ENCODE measurements around the gene BMPER. TPM values are rescaled to one million over a fixed set of nuclear protein-coding genes. Genes with fewer than 3 reads are reported as not detected.

The BMPER gene
- total RNA-seq, 1 donor from 2014 or later: 7.4 TPM

DNA sequence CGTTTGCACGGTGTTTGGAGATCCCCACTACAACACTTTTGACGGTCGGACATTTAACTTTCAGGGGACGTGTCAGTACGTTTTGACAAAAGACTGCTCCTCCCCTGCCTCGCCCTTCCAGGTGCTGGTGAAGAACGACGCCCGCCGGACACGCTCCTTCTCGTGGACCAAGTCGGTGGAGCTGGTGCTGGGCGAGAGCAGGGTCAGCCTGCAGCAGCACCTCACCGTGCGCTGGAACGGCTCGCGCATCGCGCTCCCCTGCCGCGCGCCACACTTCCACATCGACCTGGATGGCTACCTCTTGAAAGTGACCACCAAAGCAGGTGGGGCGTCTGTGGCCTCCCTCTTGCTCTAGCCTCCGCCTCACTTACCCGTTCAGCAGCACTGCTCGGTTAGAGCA lies 173.5 kb downstream of the BMPER start:
- intact Hi-C loops (cut with DNase I): no loop called here
- no peak overlapping the region for H3K27ac ChIP-seq
- no peaks in the 10 kb centered on the region for H3K27me3 ChIP-seq (ENCODE audit: low read depth)
- H3K36me3 ChIP-seq: no peaks in the 10 kb centered on the region
- ATAC-seq: peak in 1 of 2 donors; percentile 27
- no peaks in the 10 kb centered on the region for H3K4me1 ChIP-seq
- H3K9me3 ChIP-seq: no peaks in the 10 kb centered on the region
- TF ChIP-seq, protein P1, sequence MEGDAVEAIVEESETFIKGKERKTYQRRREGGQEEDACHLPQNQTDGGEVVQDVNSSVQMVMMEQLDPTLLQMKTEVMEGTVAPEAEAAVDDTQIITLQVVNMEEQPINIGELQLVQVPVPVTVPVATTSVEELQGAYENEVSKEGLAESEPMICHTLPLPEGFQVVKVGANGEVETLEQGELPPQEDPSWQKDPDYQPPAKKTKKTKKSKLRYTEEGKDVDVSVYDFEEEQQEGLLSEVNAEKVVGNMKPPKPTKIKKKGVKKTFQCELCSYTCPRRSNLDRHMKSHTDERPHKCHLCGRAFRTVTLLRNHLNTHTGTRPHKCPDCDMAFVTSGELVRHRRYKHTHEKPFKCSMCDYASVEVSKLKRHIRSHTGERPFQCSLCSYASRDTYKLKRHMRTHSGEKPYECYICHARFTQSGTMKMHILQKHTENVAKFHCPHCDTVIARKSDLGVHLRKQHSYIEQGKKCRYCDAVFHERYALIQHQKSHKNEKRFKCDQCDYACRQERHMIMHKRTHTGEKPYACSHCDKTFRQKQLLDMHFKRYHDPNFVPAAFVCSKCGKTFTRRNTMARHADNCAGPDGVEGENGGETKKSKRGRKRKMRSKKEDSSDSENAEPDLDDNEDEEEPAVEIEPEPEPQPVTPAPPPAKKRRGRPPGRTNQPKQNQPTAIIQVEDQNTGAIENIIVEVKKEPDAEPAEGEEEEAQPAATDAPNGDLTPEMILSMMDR (IDR thresholded peaks at IDR 0.05): no peak
- DNase-seq: no peak
- no peak overlapping the region for H3K4me3 ChIP-seq

DNA sequence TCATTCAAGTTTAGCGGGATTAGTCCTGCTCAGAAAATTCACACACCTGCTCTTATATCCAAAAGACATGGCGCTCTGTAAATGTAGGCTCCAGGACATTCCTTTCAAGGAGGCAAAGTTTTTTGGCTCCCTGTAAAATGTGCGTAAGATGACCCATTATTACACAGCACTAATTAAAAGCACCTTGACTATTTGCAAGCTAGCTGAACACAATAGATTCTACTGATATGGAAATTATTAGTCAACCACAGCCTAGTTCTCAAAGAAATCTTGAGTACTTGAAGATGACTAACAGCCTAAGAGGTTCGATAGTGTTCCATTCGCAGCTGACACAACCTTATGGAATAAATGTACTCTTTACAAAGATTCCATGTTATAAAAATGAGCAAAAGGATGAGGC lies 175.2 kb downstream of the BMPER start:
- H3K27ac ChIP-seq: no peak overlapping the region
- H3K4me3 ChIP-seq: no peak overlapping the region
- no peak for ATAC-seq
- TF ChIP-seq, protein P1 (IDR thresholded peaks at IDR 0.05): no peak
- intact Hi-C loops (cut with DNase I): no loop called here
- H3K9me3 ChIP-seq: no peaks in the 10 kb centered on the region
- no peak for DNase-seq
- no peaks in the 10 kb centered on the region for H3K27me3 ChIP-seq (ENCODE audit: low read depth)
- no peaks in the 10 kb centered on the region for H3K4me1 ChIP-seq
- no peaks in the 10 kb centered on the region for H3K36me3 ChIP-seq

DNA sequence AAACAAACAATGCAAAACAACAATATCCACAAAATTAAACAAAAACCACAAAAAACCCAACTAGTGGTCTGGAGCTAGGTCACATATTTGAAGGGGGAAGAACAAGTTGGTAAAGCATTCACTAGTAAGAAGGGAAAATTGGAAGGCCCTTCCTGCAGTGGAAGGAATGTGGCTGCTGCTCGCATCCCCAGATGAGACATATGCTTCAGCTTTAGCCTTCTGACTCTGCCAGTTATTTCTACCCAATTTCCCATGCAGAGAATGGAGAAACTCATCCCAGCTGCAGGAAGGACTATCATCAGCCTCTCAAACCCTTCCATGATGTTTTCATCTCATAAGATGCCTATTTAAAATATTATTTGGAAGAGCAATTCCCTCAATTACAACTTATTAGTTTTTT lies 176.6 kb downstream of the BMPER start:
- intact Hi-C loops (cut with DNase I): no loop called here
- no peak overlapping the region for H3K4me3 ChIP-seq
- H3K9me3 ChIP-seq: no peaks in the 10 kb centered on the region
- no peak for ATAC-seq
- no peak for DNase-seq
- H3K4me1 ChIP-seq: no peaks in the 10 kb centered on the region
- no peak overlapping the region for H3K27ac ChIP-seq
- H3K36me3 ChIP-seq: no peaks in the 10 kb centered on the region
- H3K27me3 ChIP-seq (ENCODE audit: low read depth): no peaks in the 10 kb centered on the region
- TF ChIP-seq, protein P1 (IDR thresholded peaks at IDR 0.05): no peak

DNA sequence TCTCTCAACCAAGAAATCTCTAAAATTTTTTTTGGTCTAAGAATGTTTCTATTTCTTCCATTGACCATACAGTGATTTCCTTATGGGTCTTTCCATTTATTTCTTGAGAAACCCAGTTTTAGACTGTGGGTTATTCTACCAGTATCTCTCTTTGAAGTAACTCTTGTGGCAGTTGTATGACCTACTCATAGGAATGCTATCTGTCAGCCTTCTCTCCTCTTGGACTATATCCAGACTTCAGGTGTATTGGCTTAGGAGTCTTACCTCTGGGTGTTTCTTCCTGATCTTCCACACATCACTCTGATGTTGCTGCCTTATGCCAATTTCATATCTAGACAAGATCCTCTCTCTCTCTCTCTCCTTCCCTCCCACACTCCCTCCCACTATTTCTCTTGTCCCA lies 178.1 kb downstream of the BMPER start:
- H3K9me3 ChIP-seq: no peaks in the 10 kb centered on the region
- no peak overlapping the region for H3K27ac ChIP-seq

DNA sequence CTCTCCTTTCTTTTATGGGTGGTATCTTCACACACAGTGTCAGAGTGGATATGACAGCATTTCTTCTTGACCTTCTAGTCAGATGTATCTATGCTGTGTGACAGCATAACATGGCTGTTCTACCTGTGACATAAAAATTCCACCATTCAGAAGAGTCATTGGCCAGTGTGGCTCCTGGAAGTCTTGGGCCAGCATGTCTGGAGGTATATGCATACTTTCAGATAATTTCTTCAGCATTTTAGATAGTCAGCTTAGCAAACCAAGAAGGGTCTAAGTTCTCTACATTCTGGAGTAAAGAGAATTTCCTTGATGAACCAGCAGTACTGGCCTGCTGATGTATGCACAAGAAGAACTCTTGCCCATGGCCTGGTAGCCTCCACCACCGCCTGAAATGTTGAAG lies 179.3 kb downstream of the BMPER start:
- Histone ChIP-seq H3K36me3 (no peaks in the 10 kb centered on the region), H3K27ac (no peak overlapping the region), H3K4me3 (no peak overlapping the region), H3K27me3 (ENCODE audit: low read depth) (no peaks in the 10 kb centered on the region), H3K4me1 (no peaks in the 10 kb centered on the region), H3K9me3 (no peaks in the 10 kb centered on the region)
- intact Hi-C loops (cut with DNase I): no loop called here
- ATAC-seq (no peak), DNase-seq (no peak)
- TF ChIP-seq, protein P1 (IDR thresholded peaks at IDR 0.05): no peak

More for the DNA sequence above, 178.1 kb downstream of the BMPER start:
- no peaks in the 10 kb centered on the region for H3K4me1 ChIP-seq
- H3K27me3 ChIP-seq (ENCODE audit: low read depth): no peaks in the 10 kb centered on the region
- H3K4me3 ChIP-seq: no peak overlapping the region
- DNase-seq (no peak), ATAC-seq (no peak)
- intact Hi-C loops (cut with DNase I): no loop called here
- no peaks in the 10 kb centered on the region for H3K36me3 ChIP-seq
- TF ChIP-seq, protein P1 (IDR thresholded peaks at IDR 0.05): no peak

DNA sequence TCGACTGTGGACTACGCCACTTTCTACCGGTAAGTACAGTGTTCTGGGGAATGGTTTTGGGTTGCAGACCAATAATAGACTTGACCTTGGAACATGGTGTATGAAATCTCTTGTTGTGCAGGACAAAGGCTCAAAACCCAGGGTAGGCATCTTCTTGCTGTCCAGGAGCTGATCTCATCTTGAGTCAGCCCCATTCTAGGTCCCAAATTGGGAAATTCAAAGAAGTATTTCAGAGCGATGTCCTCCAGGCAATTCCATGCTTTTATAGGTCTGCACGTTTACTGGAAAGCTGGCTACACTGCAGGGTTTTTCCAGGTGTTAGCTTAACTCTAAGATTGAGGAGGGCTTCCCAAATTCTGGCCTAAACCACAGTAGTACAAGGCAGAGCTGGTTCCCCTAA lies 180.7 kb downstream of the BMPER start:
- Histone ChIP-seq H3K27me3 (ENCODE audit: low read depth) (no peaks in the 10 kb centered on the region), H3K27ac (no peak overlapping the region), H3K4me1 (no peaks in the 10 kb centered on the region), H3K4me3 (no peak overlapping the region), H3K36me3 (no peaks in the 10 kb centered on the region), H3K9me3 (no peaks in the 10 kb centered on the region)
- intact Hi-C loops (cut with DNase I): no loop called here
- TF ChIP-seq, protein P1 (IDR thresholded peaks at IDR 0.05): no peak
- DNase-seq (no peak), ATAC-seq (no peak)

Data from lower lobe of right lung (tissue), 2 donors.